ENCODE results near the gene PPEF1.
"Not testable (repeated sequence)": the region's sequence is repeated elsewhere in the genome, so short reads cannot be mapped to it uniquely, and the experiment has no call there.

The PPEF1 gene

GRCh38 chrX:18702362-18703195 is 4.9 kb upstream of the PPEF1 start:
- no peak for DNase-seq

DNA sequence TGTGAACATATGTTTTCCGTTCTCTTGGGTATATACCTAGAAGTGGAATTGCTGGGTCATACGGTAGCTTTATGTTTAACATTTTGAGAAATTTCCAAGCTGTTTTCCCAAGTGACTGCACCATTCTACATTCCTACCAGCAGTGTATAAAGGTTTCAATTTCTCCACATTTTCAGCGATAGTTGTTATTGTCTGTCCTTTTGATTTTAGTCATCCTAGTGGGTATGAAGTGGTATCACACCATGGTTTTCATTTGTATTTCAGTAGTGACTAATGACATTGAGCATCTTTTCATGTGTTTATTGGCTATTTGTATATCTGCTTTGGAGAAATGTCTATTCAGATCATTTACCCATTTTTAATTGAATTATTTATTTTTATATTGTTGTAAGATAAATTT is 2.4 kb downstream of the PPEF1 start:
- DNase-seq = no peak

DNA sequence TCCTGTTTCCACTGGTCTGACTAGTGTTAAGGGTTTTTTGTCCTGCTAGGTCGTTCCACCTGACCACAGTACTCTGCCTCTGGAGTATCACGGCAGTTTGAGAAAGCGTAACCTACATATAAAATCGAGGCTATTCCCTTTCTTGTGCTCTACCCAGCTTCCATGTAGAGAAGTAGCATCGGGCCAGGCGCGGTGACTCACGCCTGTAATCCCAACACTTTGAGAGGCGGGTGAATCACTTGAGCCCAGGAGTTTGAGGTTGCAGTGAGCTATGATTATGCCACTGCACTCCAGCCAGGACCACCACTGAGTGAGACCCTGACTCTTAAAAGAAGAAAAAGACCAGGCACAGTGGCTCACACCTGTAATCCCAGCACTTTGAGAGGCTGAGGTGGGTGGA is 7.5 kb downstream of the PPEF1 start:
- no peak for DNase-seq

GRCh38 chrX:18719852-18720251 is 12.4 kb downstream of the PPEF1 start:
- no peak for DNase-seq

GRCh38 chrX:18721683-18722499 is 14.4 kb downstream of the PPEF1 start:
- DNase-seq = no peak

DNA sequence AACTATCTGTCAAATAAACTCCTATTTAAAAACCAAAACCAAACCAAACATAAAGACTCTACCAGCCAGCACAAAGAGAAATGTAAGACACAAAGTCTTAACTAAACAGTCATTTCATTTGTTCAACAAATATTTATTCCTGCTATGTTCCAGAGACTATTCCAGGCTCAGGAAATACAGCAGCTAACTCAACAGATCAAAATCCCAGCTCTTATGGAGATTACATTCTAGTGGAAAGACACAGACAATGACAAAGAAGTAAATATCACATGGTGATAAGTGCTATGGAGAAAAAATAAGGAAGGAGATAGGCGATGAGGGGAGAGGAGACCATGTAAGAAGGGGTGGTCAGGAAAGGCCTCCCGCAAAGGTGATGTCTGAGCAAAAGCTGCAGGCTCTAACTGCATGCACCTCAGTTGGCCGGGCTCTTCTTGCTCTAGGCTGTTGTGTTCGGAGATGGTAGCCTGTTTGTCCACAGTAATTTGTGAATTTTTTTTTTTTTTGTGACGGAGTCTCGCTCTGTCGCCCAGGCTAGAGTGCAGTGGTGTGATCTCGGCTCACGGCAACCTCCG is 15.1 kb downstream of the PPEF1 start:
- no peak for DNase-seq

DNA sequence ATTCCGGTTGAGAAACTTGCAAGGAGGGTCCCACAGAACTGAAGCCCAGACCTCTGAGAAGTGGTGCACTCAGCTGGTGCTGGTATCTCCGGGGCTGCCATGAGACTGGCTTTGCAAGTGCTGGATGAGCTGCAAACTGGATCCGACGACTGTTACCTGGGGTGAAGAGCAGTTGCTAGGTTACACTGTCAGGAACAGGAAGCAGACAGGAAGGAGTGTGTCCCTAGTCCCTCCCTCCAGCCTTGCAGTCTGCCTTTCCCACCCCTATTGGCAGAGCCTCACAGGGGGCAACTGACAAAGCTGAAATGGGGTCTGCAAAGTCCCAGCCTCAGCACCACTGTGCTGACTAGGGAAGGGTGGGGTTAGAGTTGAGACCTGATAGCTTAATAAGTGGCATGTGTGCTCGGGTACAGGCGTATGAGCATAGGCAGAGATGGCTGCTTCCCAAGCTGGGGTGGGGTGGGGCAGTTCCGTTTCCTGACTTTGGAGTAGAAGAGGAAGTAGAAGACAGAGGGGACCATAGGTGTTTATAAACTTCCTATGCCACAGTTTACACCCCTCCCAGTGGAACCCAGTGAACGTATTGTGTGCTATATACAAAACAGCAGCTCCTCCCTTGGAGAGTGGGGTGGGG is 18.0 kb downstream of the PPEF1 start:
- no peak for DNase-seq

DNA sequence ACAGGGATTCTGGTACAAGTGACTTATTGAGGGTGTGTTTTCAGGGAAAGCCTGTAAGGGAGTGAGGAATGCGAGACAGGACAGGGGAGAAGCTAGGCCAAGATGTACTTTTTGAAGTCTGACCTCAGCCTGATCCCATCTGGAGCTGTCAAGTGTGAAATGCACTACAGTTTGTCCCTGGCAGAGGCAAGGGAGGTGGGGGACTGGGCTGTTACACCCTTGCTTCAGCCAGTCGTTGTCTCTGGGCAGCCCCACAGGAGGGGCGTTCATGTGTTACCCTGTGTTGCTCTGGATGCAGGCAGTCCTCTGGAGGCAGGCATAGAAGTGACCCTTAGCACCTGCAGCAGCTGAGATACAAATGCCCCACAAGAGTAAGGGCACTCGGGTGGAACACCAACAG is 25.8 kb downstream of the PPEF1 start:
- no peak for DNase-seq

DNA sequence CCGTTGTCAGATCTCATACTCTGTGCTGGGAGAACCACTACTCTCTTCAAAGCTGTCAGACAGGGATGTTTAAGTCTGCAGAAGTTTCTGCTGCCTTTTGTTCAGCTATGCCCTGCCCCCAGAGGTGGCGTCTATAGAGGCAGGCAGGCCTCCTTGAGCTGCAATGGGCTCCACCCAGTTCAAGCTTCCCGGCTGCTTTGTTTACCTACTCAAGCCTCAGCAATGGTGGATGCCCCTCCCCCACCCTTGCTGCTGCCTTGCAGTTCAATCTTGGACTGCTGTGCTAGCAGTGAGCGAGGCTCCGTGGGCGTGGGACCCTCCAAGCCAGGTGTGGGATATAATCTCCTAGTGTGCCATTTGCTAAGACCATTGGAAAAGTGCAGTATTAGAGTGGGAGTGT is 32.2 kb downstream of the PPEF1 start:
- DNase-seq = not testable (repeated sequence)

GRCh38 chrX:18748499-18748898 is 41.1 kb downstream of the PPEF1 start:
- no peak for DNase-seq

GRCh38 chrX:18753631-18754030 is 46.2 kb downstream of the PPEF1 start:
- DNase-seq = no peak

DNA sequence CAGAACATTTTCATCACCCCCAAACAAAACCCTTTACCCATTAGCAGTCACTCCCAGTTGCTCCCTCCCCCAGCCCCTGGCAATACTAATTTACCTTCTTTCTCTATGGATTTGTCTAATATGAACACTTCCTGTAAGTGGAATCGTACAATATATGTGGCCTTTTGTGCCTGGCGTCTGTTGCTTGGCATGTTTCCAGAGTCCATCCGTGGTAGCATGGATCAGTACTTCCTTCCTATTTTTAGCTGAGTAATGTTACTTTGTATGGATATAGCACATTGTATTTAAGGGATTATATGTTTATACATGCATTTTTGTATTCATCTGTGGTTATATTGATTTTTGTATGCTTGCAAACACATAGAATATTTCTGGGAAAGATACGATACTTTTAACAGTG is 48.2 kb downstream of the PPEF1 start:
- no peak for DNase-seq

GRCh38 chrX:18757956-18758932 is 50.8 kb downstream of the PPEF1 start:
- DNase-seq = no peak

GRCh38 chrX:18761750-18762149 is 54.3 kb downstream of the PPEF1 start:
- DNase-seq = no peak

DNA sequence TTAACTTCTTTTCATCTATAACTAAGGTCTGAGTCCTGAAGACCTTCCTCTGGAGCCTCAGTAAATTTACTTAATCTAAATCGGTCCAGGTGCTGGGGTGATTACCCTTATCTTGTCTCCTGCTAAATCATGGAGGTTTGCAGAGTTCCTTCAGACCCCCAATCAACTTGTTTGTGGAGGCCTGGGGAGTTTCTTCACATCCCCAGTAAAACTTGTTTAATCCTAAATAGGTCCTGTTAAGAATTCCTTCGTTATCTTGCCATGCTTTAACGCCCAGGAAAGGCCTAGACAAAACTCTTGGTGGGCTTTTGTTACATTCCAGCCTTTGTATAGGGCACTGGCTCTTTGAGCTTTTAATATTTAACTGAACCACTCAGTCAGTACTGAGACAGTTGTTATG is 55.7 kb downstream of the PPEF1 start:
- DNase-seq = not testable (repeated sequence)

DNA sequence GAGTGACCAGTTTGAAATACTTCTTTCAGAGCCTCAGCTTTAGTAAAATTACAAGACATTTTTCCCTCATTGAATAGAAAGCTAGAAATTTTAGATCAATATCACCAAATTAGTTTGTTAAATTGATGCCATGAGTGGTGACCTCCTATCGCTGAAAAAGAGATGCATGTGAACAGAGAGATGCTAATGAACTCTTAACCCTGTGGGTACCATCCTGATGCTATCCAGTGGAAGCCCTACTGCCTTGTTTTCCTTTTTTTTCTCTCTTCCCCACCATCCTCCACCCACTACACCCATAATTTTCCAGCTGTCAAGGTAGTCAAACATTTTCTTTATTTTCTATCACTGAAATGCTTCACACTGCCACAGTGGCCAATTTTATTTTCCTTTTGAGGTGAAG is 61.9 kb downstream of the PPEF1 start:
- no peak for DNase-seq

DNA sequence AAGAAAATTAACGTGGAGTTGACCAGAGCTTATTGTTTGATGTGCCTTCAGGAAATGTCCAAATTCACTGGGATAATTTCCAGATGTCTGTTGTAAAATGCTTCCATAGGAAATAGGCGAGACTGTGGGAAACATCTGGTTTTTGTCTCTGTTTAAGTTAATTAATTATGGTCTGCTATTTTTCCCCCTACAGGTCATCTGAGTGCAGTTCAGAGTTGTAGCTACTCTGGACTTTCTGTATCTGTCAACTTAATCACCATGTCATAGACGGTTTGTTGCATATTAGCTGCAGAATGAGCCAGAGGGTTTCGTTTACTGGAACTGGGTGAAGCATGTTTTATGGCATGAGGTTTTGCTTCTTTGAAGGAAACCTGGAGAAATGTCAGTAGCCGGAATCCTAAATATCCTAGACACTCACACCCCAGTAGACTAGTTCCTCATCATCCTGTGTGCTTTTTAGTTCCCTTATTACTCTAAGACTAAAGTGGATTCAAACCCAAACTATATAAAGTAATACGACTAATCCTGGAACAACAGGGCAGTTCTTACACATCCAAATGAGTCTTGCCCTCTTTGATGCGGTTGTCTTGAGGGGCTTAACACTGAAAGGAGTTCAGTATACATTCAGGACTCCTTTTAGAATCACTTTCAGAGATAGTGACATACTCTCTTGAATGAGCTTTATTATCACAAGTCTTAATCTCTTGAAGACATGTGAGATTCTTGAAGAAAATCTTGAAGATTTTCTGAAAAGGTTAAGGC is 62.5 kb downstream of the PPEF1 start:
- DNase-seq = no peak

GRCh38 chrX:18789916-18790315 is 82.5 kb downstream of the PPEF1 start:
- no peak for DNase-seq

- no peak for DNase-seq
Measured at GRCh38 chrX:18792828-18793227, 85.4 kb downstream of the PPEF1 start.

DNA sequence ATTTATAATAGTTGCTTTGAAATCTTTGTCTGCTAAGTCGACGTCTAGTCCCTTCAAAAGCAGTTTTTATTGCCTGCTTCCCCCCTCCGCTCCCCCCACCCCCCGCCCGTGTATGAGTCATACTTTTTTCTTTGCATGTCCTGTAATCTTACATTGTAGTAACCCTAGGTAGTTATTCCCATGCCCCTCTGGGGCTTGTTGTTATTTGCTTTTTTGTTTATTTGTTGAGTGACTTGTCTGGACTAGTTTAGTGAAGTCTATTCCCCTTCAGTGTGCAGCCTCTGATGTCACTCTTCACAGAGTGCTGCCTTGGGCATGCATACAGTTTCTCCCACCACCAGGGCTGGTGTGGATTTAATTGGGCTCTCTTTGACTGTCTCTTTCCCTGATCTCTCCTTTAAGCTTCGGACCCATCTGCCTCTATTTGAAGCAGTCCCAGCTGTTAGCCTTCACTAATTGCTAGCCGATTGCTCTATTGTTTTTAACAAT is 86.2 kb downstream of the PPEF1 start:
- DNase-seq = no peak

- DNase-seq = no peak
Measured at GRCh38 chrX:18797141-18797540, 89.7 kb downstream of the PPEF1 start.
